Esophagus squamous epithelium (tissue), 4 donors: ENCODE results near the gene SUPT4H1.

Experiments
- POLR2A ChIP-seq, 4 donors: fragments of 450-650 bp; IDR thresholded peaks; one replicate each; pipeline ENCODE4 v1.6.1; 2017; ENCODE audit warnings: antibody characterized with exemption in 4 of 4, mild to moderate bottlenecking in 4 of 4, moderate library complexity in 3 of 4
- TF ChIP-seq, protein P1 (sequence below), 6 experiments: fragments of 450-650 bp in 4 of 6; fragments of 200-600 bp in 2 of 6; sonication (generic) in 2 of 6; IDR thresholded peaks; one replicate each; pipeline ENCODE4 v1.5.1; 2016 to 2019; ENCODE audit warnings: antibody characterized with exemption in 6 of 6, mild to moderate bottlenecking in 4 of 6, moderate library complexity in 4 of 6

DNA sequence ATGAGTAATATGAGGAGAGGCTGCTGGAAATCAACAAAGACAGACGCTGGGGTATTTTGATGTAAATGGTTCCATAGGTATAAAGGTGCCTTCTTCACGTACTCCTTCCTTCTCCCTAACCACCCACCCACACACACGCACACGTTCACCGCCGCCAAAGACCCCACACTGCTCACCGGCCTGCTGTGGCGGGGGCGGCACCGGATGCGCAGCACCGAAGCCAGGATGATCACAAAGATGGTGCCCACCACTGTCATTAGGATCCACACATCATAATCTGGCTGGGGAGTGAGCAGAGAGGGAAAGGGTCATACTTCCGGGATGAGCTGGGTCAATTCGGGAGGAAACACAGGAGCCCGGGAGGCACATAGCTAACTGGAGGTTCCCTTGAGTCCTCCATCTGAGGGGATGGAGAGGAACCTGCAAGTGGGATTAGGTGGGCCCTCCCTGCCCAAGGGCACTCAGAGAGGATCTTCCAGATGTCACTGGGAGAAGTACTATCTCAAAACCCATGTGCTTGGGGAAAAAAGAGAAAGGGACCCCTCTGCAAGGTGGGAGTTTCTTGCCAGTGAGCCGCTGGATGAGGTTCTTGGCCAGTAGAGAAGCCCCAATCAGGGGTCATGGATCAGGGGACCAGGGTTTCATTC lies 10.5 kb upstream of the SUPT4H1 start:
- TF ChIP-seq, protein P1, sequence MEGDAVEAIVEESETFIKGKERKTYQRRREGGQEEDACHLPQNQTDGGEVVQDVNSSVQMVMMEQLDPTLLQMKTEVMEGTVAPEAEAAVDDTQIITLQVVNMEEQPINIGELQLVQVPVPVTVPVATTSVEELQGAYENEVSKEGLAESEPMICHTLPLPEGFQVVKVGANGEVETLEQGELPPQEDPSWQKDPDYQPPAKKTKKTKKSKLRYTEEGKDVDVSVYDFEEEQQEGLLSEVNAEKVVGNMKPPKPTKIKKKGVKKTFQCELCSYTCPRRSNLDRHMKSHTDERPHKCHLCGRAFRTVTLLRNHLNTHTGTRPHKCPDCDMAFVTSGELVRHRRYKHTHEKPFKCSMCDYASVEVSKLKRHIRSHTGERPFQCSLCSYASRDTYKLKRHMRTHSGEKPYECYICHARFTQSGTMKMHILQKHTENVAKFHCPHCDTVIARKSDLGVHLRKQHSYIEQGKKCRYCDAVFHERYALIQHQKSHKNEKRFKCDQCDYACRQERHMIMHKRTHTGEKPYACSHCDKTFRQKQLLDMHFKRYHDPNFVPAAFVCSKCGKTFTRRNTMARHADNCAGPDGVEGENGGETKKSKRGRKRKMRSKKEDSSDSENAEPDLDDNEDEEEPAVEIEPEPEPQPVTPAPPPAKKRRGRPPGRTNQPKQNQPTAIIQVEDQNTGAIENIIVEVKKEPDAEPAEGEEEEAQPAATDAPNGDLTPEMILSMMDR (IDR thresholded peaks at IDR 0.05): no peak
- no peak for TF ChIP-seq POLR2A (IDR thresholded peaks at IDR 0.05)
